ENCODE measurements around the gene GH2.
A peak's percentile ranks its signal among the peaks of the same experiment; 100 is the strongest.
"Not testable (repeated sequence)": the region's sequence is repeated elsewhere in the genome, so short reads cannot be mapped to it uniquely, and the experiment has no call there.

The GH2 gene

GRCh38 chr17:63874061-63874626, 7.6 kb downstream of the GH2 start:
- not testable (repeated sequence) for DNase-seq (ENCODE audit: low read depth in 2 of 2)

GRCh38 chr17:63873577-63873976, 8.2 kb downstream of the GH2 start, which contains the start of gene CSH2:
TSS of gene CSH2 (minus strand) at chr17:63873677. CDS start at chr17:63873614, 63 bp downstream.
- DNase-seq (ENCODE audit: low read depth in 2 of 2): not testable (repeated sequence)

GRCh38 chr17:63871646-63872365, 9.9 kb downstream of the GH2 start:
- DNase-seq (ENCODE audit: low read depth in 2 of 2): not testable (repeated sequence)

- DNase-seq (ENCODE audit: low read depth in 2 of 2): not testable (repeated sequence)
These were observed 11.5 kb downstream of the GH2 start for GRCh38 chr17:63870292-63870665.

- not testable (repeated sequence) for DNase-seq (ENCODE audit: low read depth in 2 of 2)
These were observed 12.1 kb downstream of the GH2 start for GRCh38 chr17:63869491-63870291.

- DNase-seq (ENCODE audit: low read depth in 2 of 2): not testable (repeated sequence)
These were observed 15.1 kb downstream of the GH2 start for GRCh38 chr17:63866625-63867024.

- no peak for DNase-seq (ENCODE audit: low read depth in 2 of 2)
These were observed 22.5 kb downstream of the GH2 start for GRCh38 chr17:63859257-63859656.

GRCh38 chr17:63856425-63856824, 25.3 kb downstream of the GH2 start:
- DNase-seq (ENCODE audit: low read depth in 2 of 2): not testable (repeated sequence)

- DNase-seq (ENCODE audit: low read depth in 2 of 2): no peak
These were observed 26.6 kb downstream of the GH2 start for GRCh38 chr17:63855185-63855584.

- DNase-seq (ENCODE audit: low read depth in 2 of 2): no peak
These were observed 27.0 kb downstream of the GH2 start for GRCh38 chr17:63854709-63855108.

- DNase-seq (ENCODE audit: low read depth in 2 of 2): no peak
These were observed 28.5 kb downstream of the GH2 start for GRCh38 chr17:63853260-63853659.

GRCh38 chr17:63850401-63850800, 31.3 kb downstream of the GH2 start:
- no peak for DNase-seq (ENCODE audit: low read depth in 2 of 2)

GRCh38 chr17:63848834-63849689, 32.7 kb downstream of the GH2 start:
- peak; percentile 98 for DNase-seq (ENCODE audit: low read depth in 2 of 2)

GRCh38 chr17:63847525-63848249, 34.1 kb downstream of the GH2 start:
- DNase-seq (ENCODE audit: low read depth in 2 of 2): no peak

GRCh38 chr17:63845509-63845908, 36.2 kb downstream of the GH2 start:
- no peak for DNase-seq (ENCODE audit: low read depth in 2 of 2)

GRCh38 chr17:63843910-63844677, 37.6 kb downstream of the GH2 start:
- DNase-seq (ENCODE audit: low read depth in 2 of 2): no peak

GRCh38 chr17:63843387-63843888, 38.3 kb downstream of the GH2 start:
- peak in 1 of 2 donors; percentile 37 for DNase-seq (ENCODE audit: low read depth in 2 of 2)

- DNase-seq (ENCODE audit: low read depth in 2 of 2): peak; percentile 99 to 100
These were observed 39.0 kb downstream of the GH2 start, which contains the start of gene SMARCD2 for GRCh38 chr17:63842540-63843386. TSS of gene SMARCD2 (minus strand) at chr17:63842685. CDS start at chr17:63842674, 11 bp downstream.

- no peak for DNase-seq (ENCODE audit: low read depth in 2 of 2)
These were observed 39.6 kb downstream of the GH2 start for GRCh38 chr17:63842173-63842539.

All from stimulated activated CD4-positive, alpha-beta T cell treated with anti-CD3 and anti-CD28 coated beads, Interleukin-4, amount 100 ng/mL, for 48 hours (primary cell).